H9 (cell line): ENCODE data around the gene TIPRL. TPM values are rescaled to one million over a fixed set of nuclear protein-coding genes. Genes with fewer than 3 reads are reported as not detected.

Experiments
- DNase-seq: peaks from one replicate; pipeline ENCODE4 v3.0.0-alpha.2; 2017
- H2AFZ ChIP-seq: one replicate; pipeline ENCODE4 v1.6.1; 2013; ENCODE audit warnings: mild to moderate bottlenecking, low read length, control low read depth, moderate library complexity
- H2AK5ac ChIP-seq: 2 replicates; pipeline ENCODE4 v1.6.1; 2013; ENCODE audit warnings: low read length, control low read depth, mixed read lengths; ENCODE audit not compliant: insufficient read length
- H2BK120ac ChIP-seq: one replicate; pipeline ENCODE4 v1.6.1; 2013; ENCODE audit warnings: low read depth, mild to moderate bottlenecking, low read length, control low read depth, inconsistent platforms; ENCODE audit not compliant: poor library complexity, severe bottlenecking
- H2BK12ac ChIP-seq: 2 replicates; pipeline ENCODE4 v1.6.1; 2013; ENCODE audit warnings: low read length, control low read depth, mixed read lengths, low read depth; ENCODE audit not compliant: insufficient read length
- H2BK15ac ChIP-seq: 2 replicates; pipeline ENCODE4 v1.6.1; 2013; ENCODE audit warnings: low read depth, low read length, control low read depth
- H2BK20ac ChIP-seq: one replicate; pipeline ENCODE4 v1.6.1; 2013; ENCODE audit warnings: low read depth, mild to moderate bottlenecking, low read length, control low read depth, inconsistent platforms; ENCODE audit not compliant: poor library complexity, severe bottlenecking
- H2BK5ac ChIP-seq: 2 replicates; pipeline ENCODE4 v1.6.1; 2013; ENCODE audit warnings: low read length, control low read depth, mixed read lengths; ENCODE audit not compliant: insufficient read length
- H3K14ac ChIP-seq: 2 replicates; pipeline ENCODE4 v1.6.1; 2013; ENCODE audit warnings: low read length, control low read depth; ENCODE audit not compliant: insufficient read depth
- H3K18ac ChIP-seq: 2 replicates; pipeline ENCODE4 v1.6.1; 2013; ENCODE audit warnings: low read depth, mild to moderate bottlenecking, mixed read lengths, low read length, control low read depth; ENCODE audit not compliant: insufficient read length
- H3K23ac ChIP-seq: 2 replicates; pipeline ENCODE4 v1.6.1; 2013; ENCODE audit warnings: low read length, control low read depth, mixed read lengths, low read depth; ENCODE audit not compliant: insufficient read length
- H3K23me2 ChIP-seq: 2 replicates; pipeline ENCODE4 v1.6.1; 2013; ENCODE audit warnings: low read depth, mild to moderate bottlenecking, mixed read lengths, low read length, control low read depth; ENCODE audit not compliant: insufficient read length, poor library complexity, severe bottlenecking
- H3K27ac ChIP-seq: 2 replicates; pipeline ENCODE4 v1.5.1; 2013; ENCODE audit warnings: low read length, control low read depth, mixed read lengths, low read depth; ENCODE audit not compliant: insufficient read length
- H3K27me3 ChIP-seq: 2 replicates; pipeline ENCODE4 v1.6.1; 2013; ENCODE audit warnings: low read length, control low read depth, inconsistent platforms; ENCODE audit not compliant: insufficient read depth
- H3K4ac ChIP-seq: 2 replicates; pipeline ENCODE4 v1.6.1; 2013; ENCODE audit warnings: low read depth, mild to moderate bottlenecking, control low read depth, inconsistent platforms, low read length, moderate library complexity
- H3K4me1 ChIP-seq: 2 replicates; pipeline ENCODE4 v1.6.1; 2013; ENCODE audit warnings: low read length, control low read depth, inconsistent platforms; ENCODE audit not compliant: insufficient read depth
- H3K4me2 ChIP-seq: 2 replicates; pipeline ENCODE4 v1.6.1; 2013; ENCODE audit warnings: low read length, control low read depth, mixed read lengths; ENCODE audit not compliant: insufficient read length, insufficient read depth
- H3K56ac ChIP-seq: 2 replicates; pipeline ENCODE4 v1.6.1; 2013; ENCODE audit warnings: low read depth, mild to moderate bottlenecking, mixed read lengths, low read length, control low read depth; ENCODE audit not compliant: insufficient read length
- H3K79me1 ChIP-seq: 2 replicates; pipeline ENCODE4 v1.6.1; 2013; ENCODE audit warnings: low read depth, mild to moderate bottlenecking, moderate library complexity, low read length, control low read depth, inconsistent platforms; ENCODE audit not compliant: insufficient read depth, poor library complexity, severe bottlenecking
- H3K79me2 ChIP-seq: 2 replicates; pipeline ENCODE4 v1.6.1; 2013; ENCODE audit warnings: low read length, control low read depth, inconsistent platforms; ENCODE audit not compliant: insufficient read depth
- H3K9ac ChIP-seq: 2 replicates; pipeline ENCODE4 v1.6.1; 2013; ENCODE audit warnings: low read length, control low read depth, mixed read lengths; ENCODE audit not compliant: insufficient read length; ENCODE audit errors: extremely low read depth
- H3K9me3 ChIP-seq: one replicate; pipeline ENCODE4 v1.6.1; 2013; ENCODE audit warnings: low read depth, low read length, inconsistent platforms; ENCODE audit not compliant: control insufficient read depth
- H3T11ph ChIP-seq: one replicate; pipeline ENCODE4 v1.6.1; 2013; ENCODE audit warnings: mild to moderate bottlenecking, low read length, control low read depth, inconsistent platforms
- H4K20me1 ChIP-seq: one replicate; pipeline ENCODE4 v1.6.1; 2013; ENCODE audit not compliant: control insufficient read depth, insufficient read length, insufficient read depth
- H4K5ac ChIP-seq: 2 replicates; pipeline ENCODE4 v1.6.1; 2013; ENCODE audit warnings: low read depth, mild to moderate bottlenecking, mixed read lengths, low read length, control low read depth; ENCODE audit not compliant: insufficient read length
- H4K8ac ChIP-seq: replicated peaks from 2 replicates; pipeline ENCODE4 v1.6.1; 2013; ENCODE audit warnings: low read length, control low read depth, mixed read lengths, low read depth; ENCODE audit not compliant: insufficient read length
- H4K91ac ChIP-seq: 2 replicates; pipeline ENCODE4 v1.6.1; 2013; ENCODE audit warnings: low read depth, mild to moderate bottlenecking, moderate library complexity, mixed read lengths, low read length, control low read depth; ENCODE audit not compliant: insufficient read length
- H3K27ac Mint-ChIP-seq, 3 experiments: 2 replicates in 2 of 3; 3 replicates in 1 of 3; pipeline ENCODE4 v1.8.0; 2020 to 2021; ENCODE audit warnings: mixed read lengths in 3 of 3, mild to moderate bottlenecking in 1 of 3, moderate library complexity in 1 of 3
- H3K27me3 Mint-ChIP-seq: 2 replicates; pipeline ENCODE4 v1.8.0; 2021; ENCODE audit warnings: low read depth, mild to moderate bottlenecking, moderate library complexity, mixed read lengths
- H3K36me3 Mint-ChIP-seq, 3 experiments: 2 replicates in 2 of 3; 3 replicates in 1 of 3; pipeline ENCODE4 v1.8.0; 2020 to 2021; ENCODE audit warnings: low read depth in 3 of 3, mixed read lengths in 3 of 3; ENCODE audit not compliant: insufficient read depth in 1 of 3
- H3K4me1 Mint-ChIP-seq, 2 experiments: 2 replicates each; pipeline ENCODE4 v1.8.0; 2020; ENCODE audit warnings: mixed read lengths in 2 of 2
- H3K4me3 Mint-ChIP-seq, 2 experiments: 2 replicates in 1 of 2; 3 replicates in 1 of 2; pipeline ENCODE4 v1.8.0; 2020 to 2021; ENCODE audit warnings: mild to moderate bottlenecking in 2 of 2, mixed read lengths in 2 of 2, moderate library complexity in 1 of 2
- H3K9me3 Mint-ChIP-seq, 2 experiments: 2 replicates in 1 of 2; 3 replicates in 1 of 2; pipeline ENCODE4 v1.8.0; 2020; ENCODE audit warnings: mild to moderate bottlenecking in 2 of 2, mixed read lengths in 2 of 2, moderate library complexity in 1 of 2
- total RNA-seq: library from RNA; stranded (reverse); gene quantifications from 2 replicates; pipeline ENCODE4 v1.2.1, GENCODE V29; 2021
- TF ChIP-seq, protein P1 (sequence below): fragments of 200-600 bp; sonication (generic); conservative IDR thresholded peaks from 3 replicates; pipeline ENCODE4 v1.8.0; 2021; ENCODE audit warnings: antibody characterized with exemption, mild to moderate bottlenecking

The TIPRL gene
- total RNA-seq, 1 experiment from 2014 or later: 24.4 TPM

DNA sequence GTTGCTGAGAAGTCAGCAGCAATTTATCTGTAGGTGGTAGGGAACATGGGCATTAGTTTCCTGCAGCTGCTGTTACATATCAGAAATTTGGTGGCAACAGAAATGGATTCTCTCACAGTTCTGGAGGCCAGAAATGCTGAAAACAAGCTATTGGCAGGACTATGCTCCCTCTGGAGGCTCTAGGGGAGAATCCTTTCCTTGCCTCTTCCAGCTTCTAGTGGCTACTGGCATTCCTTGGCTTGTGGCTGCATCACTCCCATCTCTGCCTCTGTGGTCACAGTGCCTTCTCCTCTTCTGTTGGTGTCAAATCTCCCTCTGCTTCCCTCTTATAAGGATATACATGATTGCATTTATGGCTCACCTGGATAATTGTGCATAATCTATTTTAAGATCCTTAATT lies 44.5 kb downstream of the TIPRL start:
- no peak overlapping the region for H3K4me3 Mint-ChIP-seq
- H3K27ac ChIP-seq: no peak overlapping the region
- TF ChIP-seq, protein P1, sequence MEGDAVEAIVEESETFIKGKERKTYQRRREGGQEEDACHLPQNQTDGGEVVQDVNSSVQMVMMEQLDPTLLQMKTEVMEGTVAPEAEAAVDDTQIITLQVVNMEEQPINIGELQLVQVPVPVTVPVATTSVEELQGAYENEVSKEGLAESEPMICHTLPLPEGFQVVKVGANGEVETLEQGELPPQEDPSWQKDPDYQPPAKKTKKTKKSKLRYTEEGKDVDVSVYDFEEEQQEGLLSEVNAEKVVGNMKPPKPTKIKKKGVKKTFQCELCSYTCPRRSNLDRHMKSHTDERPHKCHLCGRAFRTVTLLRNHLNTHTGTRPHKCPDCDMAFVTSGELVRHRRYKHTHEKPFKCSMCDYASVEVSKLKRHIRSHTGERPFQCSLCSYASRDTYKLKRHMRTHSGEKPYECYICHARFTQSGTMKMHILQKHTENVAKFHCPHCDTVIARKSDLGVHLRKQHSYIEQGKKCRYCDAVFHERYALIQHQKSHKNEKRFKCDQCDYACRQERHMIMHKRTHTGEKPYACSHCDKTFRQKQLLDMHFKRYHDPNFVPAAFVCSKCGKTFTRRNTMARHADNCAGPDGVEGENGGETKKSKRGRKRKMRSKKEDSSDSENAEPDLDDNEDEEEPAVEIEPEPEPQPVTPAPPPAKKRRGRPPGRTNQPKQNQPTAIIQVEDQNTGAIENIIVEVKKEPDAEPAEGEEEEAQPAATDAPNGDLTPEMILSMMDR: no peak

More for the DNA sequence above, 44.5 kb downstream of the TIPRL start:
- no peak overlapping the region for H2BK12ac ChIP-seq
- H3K56ac ChIP-seq: no peak overlapping the region
- peaks cover 2% of the 10 kb centered on the region; the same call in 1 of the 2 replicates for H3K27me3 ChIP-seq
- no peaks in the 10 kb centered on the region for H3K4me1 ChIP-seq
- H4K91ac ChIP-seq: no peak overlapping the region
- H3K79me1 ChIP-seq: no peaks in the 10 kb centered on the region
- no peaks in the 10 kb centered on the region for H4K20me1 ChIP-seq
- no peak overlapping the region for H4K8ac ChIP-seq
- no peak for DNase-seq
- no peak overlapping the region for H3K27ac Mint-ChIP-seq
- H3K9ac ChIP-seq: no peak overlapping the region
- H3K36me3 Mint-ChIP-seq: peaks cover 4 to 7% (median 4%) of the 10 kb centered on the region in 3 experiments; a peak in 5 of 7 replicates
- no peak overlapping the region for H2AFZ ChIP-seq
- H3K4me2 ChIP-seq: no peak overlapping the region
- H2BK15ac ChIP-seq: no peak overlapping the region
- H3K27me3 Mint-ChIP-seq: peaks cover 16% of the 10 kb centered on the region
- no peak overlapping the region for H2BK120ac ChIP-seq
- H3K23me2 ChIP-seq: peaks cover 8% of the 10 kb centered on the region
- no peaks in the 10 kb centered on the region for H3K79me2 ChIP-seq
- peaks cover 25 to 33% of the 10 kb centered on the region in 2 experiments for H3K4me1 Mint-ChIP-seq
- peaks cover 5 to 6% of the 10 kb centered on the region in 2 experiments for H3K9me3 Mint-ChIP-seq
- H4K5ac ChIP-seq: no peak overlapping the region
- no peak overlapping the region for H2BK5ac ChIP-seq
- no peak overlapping the region for H3K14ac ChIP-seq
- no peak overlapping the region for H3K23ac ChIP-seq
- H2AK5ac ChIP-seq: no peak overlapping the region
- H3K4ac ChIP-seq: no peak overlapping the region
- no peak overlapping the region for H2BK20ac ChIP-seq
- H3T11ph ChIP-seq: no peak overlapping the region
- H3K18ac ChIP-seq: no peak overlapping the region
- no peaks in the 10 kb centered on the region for H3K9me3 ChIP-seq
